Erythroblast (primary cell): ENCODE data around the gene TSPAN2.

Experiments
- GATA1 ChIP-seq: IDR thresholded peaks from 2 replicates; pipeline ENCODE4 v1.6.1; 2011; ENCODE audit warnings: low read depth, mild to moderate bottlenecking, control low read depth, low read length, moderate library complexity
- POLR2A ChIP-seq: IDR thresholded peaks from 2 replicates; pipeline ENCODE4 v1.6.1; 2011; ENCODE audit warnings: mild to moderate bottlenecking, low read length

DNA sequence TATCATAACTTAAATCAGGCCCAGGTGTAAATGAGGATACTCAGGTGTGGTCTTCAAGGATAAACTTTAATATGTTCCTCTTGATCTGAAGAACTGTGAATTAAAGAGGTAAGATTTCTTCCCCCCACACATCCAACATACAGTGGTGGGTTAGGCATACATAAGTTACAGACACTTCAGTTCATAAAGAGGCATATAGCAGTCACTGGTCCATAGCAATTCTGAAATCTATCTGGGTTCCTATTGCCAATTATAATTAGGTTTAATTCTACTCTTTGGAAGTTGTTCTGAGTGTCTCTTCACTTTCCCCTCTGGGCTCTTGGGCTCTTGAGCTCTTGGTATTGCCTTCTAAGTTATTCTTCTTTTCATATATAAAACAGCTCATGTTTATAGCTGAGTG lies 32.5 kb upstream of the TSPAN2 start:
- TF ChIP-seq POLR2A (no peak), GATA1 (no peak)
